GM18867 (cell line): ENCODE data around the gene TRERF1.

Experiments
- ATAC-seq: cut with Tn5 transposase; IDR thresholded peaks from one replicate; pipeline ENCODE4 v1.9.1; 2021; ENCODE audit warnings: mild to moderate bottlenecking, moderate library complexity; ENCODE audit not compliant: unreplicated experiment

The TRERF1 gene

DNA sequence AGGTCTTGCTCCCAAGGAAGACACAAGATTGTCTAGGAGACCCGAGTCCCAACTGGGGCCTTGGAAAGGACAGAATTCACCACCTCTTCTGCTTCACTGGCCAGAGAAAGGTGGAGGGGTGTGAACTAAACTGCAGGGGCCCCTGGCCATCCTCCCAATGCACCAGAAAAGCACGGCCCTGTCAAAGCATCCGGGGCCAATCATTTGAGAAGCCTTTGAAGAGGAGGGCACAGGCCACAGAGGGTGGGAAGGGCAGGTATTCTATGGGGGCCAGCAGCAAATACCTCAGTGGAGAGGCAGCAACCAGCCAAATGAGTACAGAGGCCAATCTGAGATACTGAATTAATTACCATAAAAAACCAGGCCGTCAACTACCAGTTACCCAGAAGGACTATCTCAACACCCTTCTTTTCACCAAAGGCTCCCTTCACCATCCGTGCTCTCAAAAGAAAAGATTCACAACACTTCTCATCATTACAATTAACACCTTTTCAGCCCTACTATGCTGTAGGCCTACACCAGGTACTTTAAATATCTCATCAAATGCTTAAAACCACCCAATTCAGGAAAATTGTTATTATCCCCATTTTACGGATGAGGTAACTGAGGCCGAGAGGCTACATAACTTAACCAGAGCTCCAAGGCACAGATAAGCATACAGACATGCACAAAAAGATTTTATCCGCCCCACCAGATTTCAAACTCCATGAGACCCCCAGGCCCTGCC, 50.7 kb downstream of the TRERF1 start:
- no peak for ATAC-seq

DNA sequence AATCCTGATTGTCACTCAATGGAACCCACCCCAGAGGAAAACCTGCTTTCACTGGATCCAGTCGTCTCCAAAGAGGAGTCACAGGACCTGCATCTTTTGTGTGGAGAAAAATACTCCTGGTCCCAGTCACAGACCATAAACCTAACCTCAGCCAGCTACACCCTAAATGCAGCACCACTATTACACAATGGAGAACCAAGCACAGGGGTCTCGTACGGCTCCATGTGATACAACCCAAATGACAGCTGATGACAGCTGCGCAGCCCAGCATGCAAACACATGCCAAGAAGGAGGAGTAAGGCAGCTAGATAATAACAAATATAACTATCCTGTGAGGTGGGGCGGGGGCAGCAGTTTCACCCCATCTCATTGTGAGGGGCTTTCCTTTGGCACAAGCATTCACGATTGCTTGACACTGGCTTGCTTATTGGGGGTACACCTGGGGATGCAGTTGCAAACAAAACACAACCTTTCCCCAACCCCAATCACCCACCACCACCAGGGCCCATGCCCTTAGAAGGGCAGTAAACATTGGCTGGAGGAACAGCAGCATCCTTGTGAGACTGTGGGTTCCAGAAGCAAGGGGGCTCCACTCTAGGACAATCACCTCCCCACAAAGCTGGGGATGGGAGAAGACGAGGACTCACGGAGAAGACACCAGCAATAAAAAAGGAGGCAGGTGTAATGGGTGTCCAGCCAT, 51.5 kb downstream of the TRERF1 start:
- no peak for ATAC-seq

DNA sequence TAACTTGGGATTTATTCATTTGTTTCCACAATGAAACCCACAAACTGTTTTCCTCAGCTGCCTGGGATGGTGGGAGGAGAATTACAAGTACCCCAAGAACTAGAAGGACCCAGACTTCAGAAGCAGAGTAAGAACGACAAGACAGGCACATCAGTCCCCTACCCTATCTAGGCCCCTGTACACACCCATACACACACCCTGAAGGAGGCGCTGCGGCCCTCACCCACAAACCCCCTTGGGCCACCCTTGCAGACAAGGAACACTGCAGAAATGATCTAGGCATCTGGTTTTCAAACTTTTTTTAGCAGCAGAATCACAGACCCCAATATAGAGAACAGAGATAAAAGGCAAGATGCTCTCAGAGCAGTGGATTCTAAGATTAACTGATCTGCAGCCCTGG, 55.0 kb downstream of the TRERF1 start:
- ATAC-seq: no peak

DNA sequence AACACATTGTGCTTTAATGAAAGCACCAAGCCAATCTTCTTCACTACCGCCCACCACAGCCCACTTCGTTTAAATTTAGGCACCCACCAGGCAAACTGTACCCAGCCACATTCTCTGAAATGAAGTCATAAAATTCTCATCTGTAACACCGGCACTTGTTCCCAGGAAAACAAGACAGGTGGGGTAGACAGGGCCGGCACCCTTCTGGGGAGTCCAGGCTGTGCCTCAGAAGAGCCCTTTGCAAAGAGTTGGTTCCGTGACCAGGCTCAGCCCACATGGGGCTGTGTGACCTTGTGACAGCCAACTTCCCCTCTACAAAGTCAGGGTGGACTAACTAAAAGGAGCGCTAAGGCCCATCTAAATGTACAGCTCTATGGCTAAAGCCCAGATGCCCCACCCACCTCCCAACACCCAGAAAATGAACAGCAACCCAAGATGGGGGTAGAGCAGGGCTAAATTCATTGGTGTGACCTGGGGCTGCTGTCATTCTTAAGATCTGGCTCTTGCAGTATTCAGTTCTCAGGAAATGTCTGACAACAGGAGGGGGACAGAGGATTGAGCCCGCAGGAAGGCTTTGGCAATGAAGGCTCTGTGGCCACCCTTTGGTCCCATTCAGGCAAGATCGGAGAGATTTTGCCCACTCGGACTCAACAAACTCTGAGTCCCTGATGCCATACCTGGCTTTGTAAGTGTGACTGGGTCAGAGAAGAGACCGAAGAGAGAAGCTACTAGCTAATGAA, 56.7 kb downstream of the TRERF1 start:
- ATAC-seq: no peak

DNA sequence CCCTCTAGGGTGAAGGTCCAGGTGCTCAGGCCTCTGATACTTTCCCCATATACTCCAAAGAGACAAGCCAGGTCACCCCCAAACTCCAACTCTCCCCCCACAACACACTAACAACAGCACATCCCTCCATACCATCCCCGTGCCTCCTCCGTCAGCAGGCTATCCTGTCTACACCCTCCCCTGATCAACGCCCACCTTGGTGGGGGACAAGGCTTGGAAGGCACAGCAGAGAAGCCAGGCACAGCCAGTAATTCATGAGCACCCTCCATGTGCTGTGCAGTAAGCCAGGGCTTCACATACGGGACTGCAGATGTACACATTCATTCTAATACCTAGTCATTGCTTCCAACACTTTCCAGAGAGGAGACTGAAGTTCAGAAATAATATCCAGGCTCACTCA, 57.6 kb downstream of the TRERF1 start:
- ATAC-seq: no peak

DNA sequence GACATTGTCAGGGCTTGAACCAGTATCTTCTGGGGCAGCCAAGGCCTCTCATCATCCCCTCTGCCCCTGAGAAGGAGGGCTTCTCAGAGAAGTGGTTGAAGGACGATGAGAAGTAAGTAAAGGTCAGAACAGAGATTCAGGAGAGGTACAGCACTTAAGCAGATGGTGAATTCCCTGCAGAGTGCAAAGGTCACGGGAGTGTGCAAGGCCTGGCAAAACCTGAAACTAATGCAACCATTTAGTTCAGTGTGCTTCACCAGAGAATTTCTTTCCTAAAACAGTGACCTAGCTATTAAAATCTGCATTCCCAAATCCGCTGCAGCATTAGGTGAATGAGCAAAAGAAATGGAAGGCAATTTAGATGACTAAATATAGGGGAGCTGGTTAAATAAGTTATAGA, 58.4 kb downstream of the TRERF1 start:
- no peak for ATAC-seq

DNA sequence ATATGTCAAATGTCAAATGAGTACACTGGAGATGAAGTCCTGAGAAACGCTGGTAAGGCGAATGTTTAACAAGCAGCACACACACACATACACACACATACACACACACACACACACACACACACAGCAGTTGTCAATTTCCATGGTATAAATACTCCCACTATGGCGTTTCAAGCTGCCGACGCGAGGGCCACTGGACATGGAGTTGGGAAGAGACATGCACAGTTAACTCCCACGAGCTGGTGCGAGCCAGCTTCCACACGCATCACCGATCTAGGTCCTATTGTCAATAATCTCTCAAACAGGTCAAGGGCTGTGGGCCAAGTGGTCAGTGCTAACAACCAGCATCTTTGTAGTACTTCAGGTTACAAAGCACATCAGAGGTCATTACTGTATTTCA, 58.9 kb downstream of the TRERF1 start:
- ATAC-seq: no peak

DNA sequence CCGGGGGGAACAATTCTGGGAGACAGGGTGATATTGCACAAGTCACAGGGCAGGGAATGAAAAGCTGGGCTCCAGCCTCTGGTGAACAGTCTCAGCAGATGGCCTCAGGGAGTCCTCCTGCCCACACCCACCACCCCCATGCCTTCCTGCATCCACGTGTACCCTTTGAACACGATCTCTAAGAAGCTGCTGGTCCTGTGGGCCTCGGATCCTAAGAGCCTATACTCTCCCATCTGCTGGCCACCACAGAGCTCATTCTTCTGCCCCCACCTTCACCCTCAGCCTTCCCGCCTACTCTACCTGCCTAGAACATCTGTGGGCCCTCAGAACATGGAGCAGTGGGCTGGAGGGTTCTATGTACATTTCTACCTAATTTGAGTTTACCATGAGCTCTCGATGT, 60.3 kb downstream of the TRERF1 start:
- ATAC-seq: no peak

DNA sequence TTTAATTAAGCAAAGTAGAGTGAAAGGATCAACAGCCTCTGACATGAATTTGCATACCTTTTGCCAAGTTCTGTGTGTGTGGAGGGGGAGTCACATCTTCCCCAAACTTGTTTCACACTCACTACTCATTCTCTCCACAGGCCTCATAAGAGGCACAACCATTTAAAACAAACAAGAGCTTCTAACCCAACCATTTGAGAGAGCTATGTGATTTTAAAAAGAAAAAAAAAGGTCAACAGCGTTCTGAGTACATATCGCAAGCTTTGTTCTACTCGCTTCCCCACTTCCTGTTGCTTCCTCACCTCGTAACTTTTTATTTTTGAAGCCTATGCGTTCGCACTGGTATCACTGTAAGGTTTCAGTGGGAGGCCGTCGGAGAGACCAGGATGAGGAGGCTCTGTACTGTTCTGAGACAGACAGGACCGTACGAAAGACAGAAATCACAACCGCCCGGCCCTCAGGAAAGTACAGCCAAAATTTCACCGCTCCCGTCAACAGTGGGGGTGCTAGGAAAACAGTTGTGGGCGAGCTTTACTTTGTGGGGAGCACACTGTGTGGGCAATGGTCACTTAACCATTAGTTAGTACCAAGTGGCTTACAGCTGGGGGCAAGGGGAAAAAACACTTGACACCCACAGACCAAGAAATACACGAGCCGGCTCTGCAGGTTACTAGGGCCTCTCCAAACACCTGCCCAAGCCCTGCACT, 61.3 kb downstream of the TRERF1 start:
- ATAC-seq: peak; percentile 66

DNA sequence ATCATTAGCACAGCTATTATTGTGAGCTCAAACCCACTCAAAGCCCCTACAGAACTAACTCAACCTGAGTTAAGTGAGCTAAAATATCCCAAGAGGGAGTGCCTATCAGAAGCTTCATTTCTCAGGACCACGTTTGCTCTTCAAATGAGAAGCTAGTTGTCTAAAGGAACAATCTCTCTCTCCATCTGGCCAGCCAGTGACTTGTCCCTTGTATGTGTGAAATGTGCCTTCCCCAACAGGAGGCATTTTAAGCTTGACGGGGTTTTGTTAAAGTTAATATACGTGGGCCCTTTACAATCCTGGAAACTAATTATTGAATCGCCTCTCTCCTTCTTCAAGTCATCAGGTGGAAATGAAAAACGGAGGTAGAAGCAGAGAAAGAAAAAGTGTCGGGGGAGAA, 62.0 kb downstream of the TRERF1 start:
- ATAC-seq: no peak

DNA sequence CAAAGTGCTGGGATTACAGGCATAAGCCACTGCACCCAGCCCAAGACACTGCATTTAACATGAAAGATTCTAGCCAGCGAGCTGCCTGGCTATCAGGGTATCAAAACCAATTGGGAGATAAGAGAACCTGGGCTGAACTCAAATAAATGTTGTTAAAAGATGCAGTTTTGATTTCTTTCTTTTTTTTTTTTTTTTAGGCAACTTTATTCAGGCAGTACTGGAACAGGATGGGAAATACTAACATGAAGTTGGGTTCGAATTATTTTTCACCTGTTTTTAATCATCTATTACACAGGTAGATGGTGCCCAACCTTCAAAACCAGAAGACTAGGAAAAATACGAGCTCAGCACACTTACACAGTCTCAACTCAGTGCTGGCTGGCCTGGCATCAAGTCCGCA, 63.7 kb downstream of the TRERF1 start:
- no peak for ATAC-seq

DNA sequence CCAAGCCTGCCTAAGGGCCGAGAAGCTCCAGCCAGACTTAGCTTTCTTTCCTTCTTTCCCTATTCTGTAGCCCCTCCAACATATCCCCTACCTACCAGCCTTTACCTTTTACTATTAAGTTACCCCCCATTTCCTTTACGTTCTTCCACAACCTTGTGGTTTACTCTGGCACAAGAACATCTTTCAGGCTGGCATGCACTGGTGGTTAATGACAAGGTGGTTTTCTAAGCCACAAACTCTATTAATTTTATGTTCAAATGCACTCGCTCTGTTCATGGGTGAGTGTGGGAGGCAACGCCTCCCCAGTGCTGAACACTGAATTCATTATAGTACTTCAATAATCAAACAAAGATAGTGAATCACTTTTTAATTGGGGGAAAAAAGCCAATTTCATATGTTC, 64.4 kb downstream of the TRERF1 start:
- ATAC-seq: no peak

DNA sequence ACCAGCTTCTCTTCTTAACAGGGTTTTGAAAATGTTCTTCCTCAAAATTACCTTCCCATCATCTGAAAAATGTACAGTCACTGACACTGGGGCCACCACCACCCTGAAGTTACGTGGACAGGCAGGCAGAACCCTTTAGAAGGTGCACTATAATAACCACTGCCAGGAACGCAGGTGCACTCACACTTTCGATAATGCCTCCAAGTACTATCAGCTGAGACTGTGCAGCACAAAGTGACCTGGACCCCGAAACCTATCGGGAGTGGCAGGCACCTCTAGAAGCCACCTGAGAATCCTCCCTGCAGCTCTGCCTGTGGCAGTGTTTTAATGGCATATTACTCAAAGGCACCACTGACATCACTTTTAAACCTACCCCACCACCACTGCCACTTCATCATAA, 66.4 kb downstream of the TRERF1 start:
- ATAC-seq: no peak

DNA sequence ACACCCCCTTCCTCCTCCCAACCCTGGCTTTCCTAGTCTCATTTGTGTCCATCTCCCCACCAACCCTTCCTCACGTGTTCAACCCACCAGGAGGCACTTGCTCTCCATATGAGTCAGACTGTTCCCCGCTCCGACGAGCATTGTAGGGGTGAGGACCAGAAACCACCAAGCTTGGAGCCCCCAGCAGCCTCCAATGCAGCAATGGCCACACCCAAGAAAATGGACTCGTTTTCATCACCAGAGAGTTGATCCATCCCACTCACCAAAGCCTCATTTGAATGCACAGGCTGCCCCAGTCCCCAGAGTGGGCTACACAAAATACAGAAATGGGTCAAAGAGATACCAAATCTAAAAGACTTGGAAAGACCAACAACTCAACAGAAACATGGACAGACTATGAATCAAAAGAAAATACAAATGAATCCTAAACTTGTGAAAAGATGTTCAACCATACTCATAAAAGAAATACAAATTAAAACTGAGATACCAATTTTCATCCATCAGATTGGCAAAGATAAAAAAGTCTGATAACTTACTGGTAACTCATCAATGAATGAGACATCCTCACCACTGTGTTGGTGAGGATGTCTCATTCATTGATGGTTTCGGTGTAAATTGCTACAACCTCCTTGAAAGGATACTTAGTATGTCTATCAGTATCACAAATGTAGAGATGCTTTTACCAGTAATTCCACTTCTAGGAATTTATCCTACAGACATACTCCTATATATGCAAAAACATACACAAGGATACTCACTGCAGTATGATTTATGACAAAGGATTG, 68.1 kb downstream of the TRERF1 start:
- ATAC-seq: no peak

DNA sequence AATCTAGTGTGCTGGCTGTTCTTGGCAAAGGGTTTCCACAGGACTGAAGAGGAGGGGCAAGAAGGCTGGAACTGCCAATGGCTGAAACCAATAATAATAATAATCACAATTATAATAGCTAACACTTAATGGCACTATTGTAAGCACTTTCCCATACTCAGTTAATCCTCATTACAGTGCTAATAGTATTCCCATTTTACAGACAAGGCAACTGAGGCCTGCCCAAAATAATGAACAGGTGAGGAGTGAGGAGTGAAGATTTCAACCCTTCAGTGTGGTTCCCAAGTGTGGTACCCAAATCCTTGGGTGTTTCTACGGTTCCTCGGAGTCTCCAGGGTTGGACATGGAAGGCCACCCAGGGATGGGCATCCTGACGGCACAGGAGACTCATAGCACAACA, 69.9 kb downstream of the TRERF1 start:
- ATAC-seq: no peak

DNA sequence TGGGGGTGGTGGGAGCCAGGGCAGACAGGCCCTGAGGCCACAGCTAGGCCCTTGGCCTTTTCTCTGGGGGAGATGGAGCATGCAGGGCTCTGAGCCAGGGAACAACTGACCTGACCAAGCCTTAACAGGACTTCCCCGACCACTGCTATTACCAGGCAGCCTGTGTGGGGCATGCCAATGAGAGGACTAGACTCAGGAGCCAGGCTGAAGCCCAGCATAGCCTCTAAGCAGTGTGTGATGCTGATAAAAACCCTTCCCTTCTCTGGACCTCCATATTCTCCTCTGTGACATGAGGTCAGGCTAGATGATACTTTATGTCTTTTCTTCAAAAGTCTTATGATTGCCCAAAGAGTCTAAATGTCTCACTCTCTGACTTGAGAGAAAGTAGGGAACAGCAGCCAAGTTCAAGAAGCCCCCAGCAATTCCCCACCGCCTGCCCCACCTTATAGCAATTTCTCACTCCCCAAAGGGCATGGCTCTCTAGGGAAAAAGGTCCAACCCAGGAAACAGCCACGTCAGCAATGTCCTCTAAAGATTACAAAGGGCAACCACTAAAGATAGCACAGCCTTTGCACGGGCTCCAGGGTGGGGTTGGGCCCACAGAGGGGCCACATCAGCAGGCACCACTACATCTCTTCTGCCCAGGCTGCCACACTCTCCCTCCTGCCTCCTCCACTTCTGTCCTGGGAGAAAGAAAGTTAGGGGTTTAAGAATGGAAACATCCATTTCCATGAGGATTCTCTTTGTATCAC, 71.3 kb downstream of the TRERF1 start:
- ATAC-seq: no peak

DNA sequence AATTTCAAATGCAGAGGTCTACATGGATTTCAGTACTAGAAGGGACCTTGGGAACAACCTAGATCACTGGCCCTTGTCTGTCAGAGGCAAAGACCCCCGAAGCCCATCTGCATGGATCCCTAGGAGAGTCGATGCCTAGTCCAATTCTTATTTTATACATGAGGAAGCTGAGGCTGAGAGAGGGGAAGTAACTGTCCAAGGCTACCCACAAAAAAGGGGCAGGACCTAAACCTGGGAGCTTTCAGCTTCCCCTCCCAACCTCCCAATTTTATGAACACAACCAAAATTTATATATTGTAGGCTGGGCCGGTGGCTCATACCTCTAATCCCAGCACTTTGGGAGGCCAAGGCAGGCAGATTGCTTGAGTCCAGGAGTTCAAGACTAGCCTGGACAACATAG, 73.2 kb downstream of the TRERF1 start:
- ATAC-seq: no peak

DNA sequence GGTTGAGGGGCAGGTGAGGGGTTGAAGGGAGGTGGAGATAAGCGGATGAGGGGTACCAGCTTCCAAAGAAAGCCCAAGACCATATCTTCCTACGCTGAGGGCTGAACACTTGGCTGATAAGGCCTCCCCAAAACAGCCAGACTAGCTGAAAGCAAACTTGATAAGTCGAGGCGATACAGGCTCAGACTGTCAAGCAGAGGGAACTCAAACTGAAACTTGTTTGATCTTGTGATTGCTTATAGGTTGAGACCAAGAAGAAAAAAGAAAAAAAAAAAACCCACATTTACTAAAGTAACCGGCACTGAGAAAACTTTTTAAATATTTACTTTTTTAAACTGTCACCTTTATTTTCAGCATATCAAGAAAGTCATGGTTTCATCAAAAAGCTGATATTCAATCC, 73.6 kb downstream of the TRERF1 start:
- no peak for ATAC-seq

DNA sequence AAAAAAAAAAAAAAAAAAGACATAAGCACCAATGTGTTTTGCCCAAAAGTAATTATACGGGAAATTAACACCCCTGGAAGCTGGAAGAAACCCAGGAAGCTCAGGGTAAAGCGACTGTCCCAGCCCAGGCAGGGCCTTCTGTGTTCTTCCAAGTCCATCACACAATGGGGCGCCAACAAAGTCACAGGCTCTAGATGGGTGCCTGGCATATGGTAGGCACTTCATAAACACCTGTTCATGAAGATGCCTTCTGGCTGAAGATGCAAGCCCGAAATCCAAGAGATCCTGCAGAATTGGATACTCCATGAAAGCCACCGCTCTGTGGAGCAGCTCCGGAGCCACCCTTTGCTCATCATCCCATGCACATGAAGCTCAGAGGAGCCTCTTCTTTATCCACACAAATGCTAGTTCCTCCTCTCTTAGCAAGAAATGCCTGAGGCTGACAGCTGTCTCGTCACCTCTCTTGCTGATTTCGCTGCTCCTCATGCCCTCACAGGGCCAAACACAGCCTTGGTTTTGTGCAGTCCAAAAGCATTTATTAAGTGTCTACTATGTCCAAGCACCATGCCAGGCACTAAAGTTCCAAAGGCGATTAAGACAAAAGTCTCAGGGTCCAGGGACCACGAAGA, 76.6 kb downstream of the TRERF1 start:
- ATAC-seq: no peak
